HCT116 (cell line): Measurements from ENCODE around the gene ADORA3. TPM values are rescaled to one million over a fixed set of nuclear protein-coding genes. Genes with fewer than 3 reads are reported as not detected.

ENCODE experiments used
- ATAC-seq: fragments of 200-7000 bp; cut with Tn5 transposase; 2 replicates; pipeline ENCODE4 v1.9.1; 2020; ENCODE audit warnings: mild to moderate bottlenecking, moderate library complexity
- BruUV-seq: library from RNA; stranded (reverse); fragments of 400-500 nt; replicated peaks from 2 replicates; lab custom pipeline; 2021; lab: Mats Ljungman, UMichigan
- CTCF ChIA-PET: fragments of 300-600 bp; sonication (Branson Sonifier 250); formaldehyde crosslinking; loops from one replicate; lab custom pipeline; 2021; ENCODE audit warnings: antibody characterized with exemption; lab: Charles Lee
- POLR2A ChIA-PET: fragments of 300-600, 350-600 bp; sonication (Branson Sonifier 250); formaldehyde crosslinking; loops from one replicate; lab custom pipeline; 2021; ENCODE audit warnings: antibody characterized with exemption; lab: Charles Lee
- RAD21 ChIA-PET, 2 experiments: fragments of 300-600 bp; sonication (Branson Sonifier 250); formaldehyde crosslinking; loops; one replicate each; lab custom pipeline; 2023; ENCODE audit warnings: low total read pairs in 2 of 2; ENCODE audit not compliant: uncharacterized antibody in 2 of 2, unreplicated experiment in 2 of 2, low non-redundant PET in 1 of 2; lab: Charles Lee
- DNase-seq: peaks from one replicate; pipeline ENCODE4 v3.0.0-alpha.2; 2010; ENCODE audit warnings: low read depth, low spot score
- H2AFZ ChIP-seq: fragments of 200-600 bp; shearing (Covaris generic), sonication (generic); 2 replicates; pipeline ENCODE4 v1.6.1; 2017; ENCODE audit warnings: low read depth, mixed run types, mixed read lengths, antibody characterized with exemption, low read length; ENCODE audit not compliant: poor library complexity, severe bottlenecking
- H3K27ac ChIP-seq: 2 replicates; pipeline ENCODE4 v1.5.1; 2012; ENCODE audit warnings: low read depth, low read length
- H3K27me3 ChIP-seq: fragments of 200-600 bp; sonication (generic); 2 replicates; pipeline ENCODE4 v1.6.1; 2016; ENCODE audit warnings: mixed run types, low read length, mixed read lengths; ENCODE audit not compliant: insufficient read depth
- H3K36me3 ChIP-seq, 2 experiments: fragments of 200-500 bp in 1 of 2; fragments of 200-600 bp in 1 of 2; sonication (Bioruptor generic) in 1 of 2; sonication (generic) in 1 of 2; 2 replicates each; pipeline versions ENCODE4 v1.5.1 to v1.6.1; 2014 to 2016; ENCODE audit warnings: low read length in 2 of 2, inconsistent platforms in 1 of 2, mixed read lengths in 1 of 2, mixed run types in 1 of 2; ENCODE audit not compliant: insufficient read depth in 2 of 2, control insufficient read depth in 1 of 2
- H3K4me1 ChIP-seq, 2 experiments: fragments of 200-600 bp in 1 of 2; sonication (generic) in 1 of 2; 2 replicates each; pipeline versions ENCODE4 v1.5.1 to v1.6.1; 2012 to 2017; ENCODE audit warnings: low read length in 2 of 2, inconsistent platforms in 1 of 2, mild to moderate bottlenecking in 1 of 2, mixed read lengths in 1 of 2, mixed run types in 1 of 2, moderate library complexity in 1 of 2; ENCODE audit not compliant: insufficient read depth in 2 of 2, control insufficient read depth in 1 of 2
- H3K4me2 ChIP-seq: fragments of 200-600 bp; sonication (generic); 2 replicates; pipeline ENCODE4 v1.6.1; 2017; ENCODE audit warnings: mixed run types, low read length, mixed read lengths
- H3K4me3 ChIP-seq, 2 experiments: fragments of 200-600 bp in 1 of 2; sonication (generic) in 1 of 2; replicated peaks in 1 of 2; 2 replicates each; pipeline ENCODE4 v1.5.1; 2011 to 2016; ENCODE audit warnings: low read length in 2 of 2, control low read depth in 1 of 2, low read depth in 1 of 2, mild to moderate bottlenecking in 1 of 2, mixed read lengths in 1 of 2, mixed run types in 1 of 2
- H3K79me2 ChIP-seq: fragments of 200-600 bp; sonication (generic); 2 replicates; pipeline ENCODE4 v1.6.1; 2017; ENCODE audit warnings: mild to moderate bottlenecking, mixed run types, low read length, moderate library complexity, mixed read lengths; ENCODE audit not compliant: insufficient read depth
- H3K9ac ChIP-seq: fragments of 200-600 bp; sonication (generic); 2 replicates; pipeline ENCODE4 v1.6.1; 2016; ENCODE audit warnings: low read length, mixed read lengths
- H3K9me2 ChIP-seq: fragments of 200-600 bp; sonication (generic), shearing (Covaris generic); 2 replicates; pipeline ENCODE4 v1.6.1; 2017; ENCODE audit warnings: mixed run types, mild to moderate bottlenecking, moderate library complexity; ENCODE audit not compliant: insufficient read depth
- H3K9me3 ChIP-seq, 2 experiments: fragments of 200-500 bp in 1 of 2; fragments of 200-600 bp in 1 of 2; sonication (Bioruptor generic) in 1 of 2; sonication (generic) in 1 of 2; 2 replicates each; pipeline ENCODE4 v1.6.1; 2014 to 2017; ENCODE audit warnings: low read length in 2 of 2, mixed read lengths in 2 of 2, inconsistent platforms in 1 of 2, low read depth in 1 of 2, mild to moderate bottlenecking in 1 of 2, mixed run types in 1 of 2, moderate library complexity in 1 of 2; ENCODE audit not compliant: control insufficient read depth in 1 of 2, insufficient read depth in 1 of 2
- H4K20me1 ChIP-seq: fragments of 200-600 bp; sonication (generic), shearing (Covaris generic); 2 replicates; pipeline ENCODE4 v1.6.1; 2017; ENCODE audit warnings: mixed run types, mild to moderate bottlenecking, moderate library complexity; ENCODE audit not compliant: insufficient read depth
- CBX3 ChIP-seq: IDR thresholded peaks from 2 replicates; pipeline ENCODE4 v1.6.1; 2012; ENCODE audit warnings: low read depth
- ELF1 ChIP-seq: IDR thresholded peaks from 2 replicates; pipeline ENCODE4 v1.6.1; 2012; ENCODE audit warnings: low read depth, borderline replicate concordance
- FOSL1 ChIP-seq: IDR thresholded peaks from 2 replicates; pipeline ENCODE4 v1.6.1; 2012; ENCODE audit warnings: low read depth
- JUND ChIP-seq: IDR thresholded peaks from 2 replicates; pipeline ENCODE4 v1.6.1; 2012
- REST ChIP-seq: IDR thresholded peaks from 2 replicates; pipeline ENCODE4 v1.6.1; 2012; ENCODE audit warnings: low read depth
- intact Hi-C: fragments of 100-400 bp; cut with micrococcal nuclease; formaldehyde crosslinking; loops from 2 replicates; pipeline ENCODE4 v1.10.0; 2022
- total RNA-seq: library from RNA; stranded (reverse); gene quantifications from one replicate; pipeline ENCODE4 v1.2.1, GENCODE V29; 2021; ENCODE audit not compliant: unreplicated experiment
- TF ChIP-seq, protein P1 (sequence below): IDR thresholded peaks from 2 replicates; pipeline ENCODE4 v1.6.1; 2012

Gene ADORA3
- total RNA-seq, 1 experiment from 2014 or later = not detected

DNA sequence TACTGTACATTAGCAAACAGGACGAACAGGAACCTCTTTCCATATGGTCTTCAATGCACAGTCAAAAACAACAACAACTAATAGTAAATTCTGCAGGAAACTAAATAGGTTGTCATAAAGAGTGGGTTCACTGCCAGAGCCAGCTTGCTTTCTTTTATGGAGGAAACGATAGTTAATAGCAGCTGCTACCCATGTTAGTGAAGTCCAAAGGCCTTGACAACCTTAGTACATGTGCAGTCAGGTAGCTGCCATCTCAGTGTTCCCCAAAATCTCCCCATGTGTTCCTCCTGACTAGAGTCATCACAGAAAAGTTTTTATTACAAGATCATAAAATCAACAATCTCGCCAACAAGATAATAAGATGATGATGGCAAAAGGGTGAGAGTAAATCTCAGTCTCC, 16.6 kb upstream of the ADORA3 start:
- no TSS peak for BruUV-seq
- Histone ChIP-seq H3K27ac (no peak overlapping the region), H3K36me3 (no peaks in the 10 kb centered on the region), H3K9me2 (no peaks in the 10 kb centered on the region), H3K4me3 (no peak overlapping the region), H3K79me2 (no peaks in the 10 kb centered on the region), H4K20me1 (no peaks in the 10 kb centered on the region), H3K9ac (no peak overlapping the region), H3K27me3 (no peaks in the 10 kb centered on the region), H3K4me1 (no peaks in the 10 kb centered on the region), H3K4me2 (no peak overlapping the region), H2AFZ (no peak overlapping the region), H3K9me3 (no peaks in the 10 kb centered on the region)
- no peak for DNase-seq
- ChIA-PET RAD21 (no interaction called here), POLR2A (no interaction called here), CTCF (no interaction called here)
- intact Hi-C loops = no loop called here
- ATAC-seq = no peak
- TF ChIP-seq CBX3 (no peak), JUND (no peak), ELF1 (no peak), FOSL1 (no peak), REST (no peak)
- TF ChIP-seq, protein P1, sequence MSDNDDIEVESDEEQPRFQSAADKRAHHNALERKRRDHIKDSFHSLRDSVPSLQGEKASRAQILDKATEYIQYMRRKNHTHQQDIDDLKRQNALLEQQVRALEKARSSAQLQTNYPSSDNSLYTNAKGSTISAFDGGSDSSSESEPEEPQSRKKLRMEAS = no peak
